PC-3 (cell line): Measurements from ENCODE around the gene USO1. TPM values are rescaled to one million over a fixed set of nuclear protein-coding genes. Genes with fewer than 3 reads are reported as not detected.
"Not testable (repeated sequence)": the region's sequence is repeated elsewhere in the genome, so short reads cannot be mapped to it uniquely, and the experiment has no call there.

ENCODE experiments used
- ATAC-seq: fragments of 200-7000 bp; cut with Tn5 transposase; 2 replicates; pipeline ENCODE4 v1.9.1; 2020; ENCODE audit warnings: mild to moderate bottlenecking, moderate library complexity
- BruUV-seq: library from RNA; stranded (reverse); fragments of 400-500 nt; replicated peaks from 2 replicates; lab custom pipeline; 2021; lab: Mats Ljungman, UMichigan
- CTCF ChIA-PET: fragments of 300-600 bp; sonication (Branson Sonifier 250); formaldehyde crosslinking; loops from one replicate; lab custom pipeline; 2022; ENCODE audit warnings: antibody characterized with exemption; lab: Charles Lee
- POLR2A ChIA-PET: fragments of 300-600 bp; sonication (Branson Sonifier 250); formaldehyde crosslinking; loops from one replicate; lab custom pipeline; 2022; ENCODE audit warnings: antibody characterized with exemption; ENCODE audit not compliant: unreplicated experiment; lab: Charles Lee
- DNase-seq: peaks from one replicate; pipeline ENCODE4 v3.0.0-alpha.2; 2015
- H2AFZ ChIP-seq: fragments of 300-600 bp; sonication (generic); 2 replicates; pipeline ENCODE4 v1.6.0; 2016; ENCODE audit warnings: antibody characterized with exemption, low read length
- H3F3A ChIP-seq: fragments of 300-600 bp; sonication (generic); one replicate; pipeline ENCODE4 v1.6.0; 2017; ENCODE audit warnings: antibody characterized with exemption, low read length, control low read depth, mild to moderate bottlenecking; ENCODE audit not compliant: unreplicated experiment
- H3K27ac ChIP-seq: fragments of 300-600 bp; sonication (generic); 2 replicates; pipeline ENCODE4 v1.5.1; 2016; ENCODE audit warnings: mild to moderate bottlenecking, low read length
- H3K27me3 ChIP-seq: fragments of 300-600 bp; sonication (generic); 2 replicates; pipeline ENCODE4 v1.6.1; 2016; ENCODE audit warnings: low read length, mixed read lengths
- H3K36me3 ChIP-seq: fragments of 300-600 bp; sonication (generic); 2 replicates; pipeline ENCODE4 v1.6.1; 2016; ENCODE audit warnings: low read depth, mixed run types, low read length, mixed read lengths
- H3K4me1 ChIP-seq: fragments of 300-600 bp; sonication (generic); 2 replicates; pipeline ENCODE4 v1.5.1; 2016; ENCODE audit warnings: low read length; ENCODE audit not compliant: insufficient read depth
- H3K4me2 ChIP-seq: fragments of 300-600 bp; sonication (generic); 2 replicates; pipeline ENCODE4 v1.6.0; 2016; ENCODE audit warnings: low read length
- H3K4me3 ChIP-seq: fragments of 300-600 bp; sonication (generic); 2 replicates; pipeline ENCODE4 v1.5.1; 2016; ENCODE audit warnings: mild to moderate bottlenecking, low read length, mixed read lengths
- H3K79me2 ChIP-seq: fragments of 300-600 bp; sonication (generic); 2 replicates; pipeline ENCODE4 v1.6.1; 2017; ENCODE audit warnings: low read length, mixed read lengths
- H3K9ac ChIP-seq: fragments of 300-600 bp; sonication (generic); 2 replicates; pipeline ENCODE4 v1.6.0; 2016; ENCODE audit warnings: mild to moderate bottlenecking, low read length
- H3K9me2 ChIP-seq: fragments of 300-600 bp; sonication (generic); replicated peaks from 2 replicates; pipeline ENCODE4 v1.6.1; 2016; ENCODE audit warnings: mixed run types, low read length, mixed read lengths
- H3K9me3 ChIP-seq: fragments of 300-600 bp; sonication (generic); 2 replicates; pipeline ENCODE4 v1.6.1; 2016; ENCODE audit warnings: low read length, mixed read lengths
- H4K20me1 ChIP-seq: fragments of 300-600 bp; sonication (generic); 2 replicates; pipeline ENCODE4 v1.6.1; 2016; ENCODE audit warnings: low read length, mixed read lengths
- EZH2 ChIP-seq: fragments of 300-600 bp; sonication (generic); IDR thresholded peaks from one replicate; pipeline ENCODE4 v1.6.1; 2017; ENCODE audit warnings: antibody characterized with exemption, mild to moderate bottlenecking, low read length; ENCODE audit not compliant: unreplicated experiment
- EZH2phosphoT487 ChIP-seq: fragments of 300-600 bp; sonication (generic); IDR thresholded peaks from 2 replicates; pipeline ENCODE4 v1.6.1; 2018; ENCODE audit warnings: mild to moderate bottlenecking, antibody characterized with exemption, low read length, borderline replicate concordance
- intact Hi-C: fragments of 100-400 bp; cut with micrococcal nuclease; formaldehyde crosslinking; loops from 2 replicates; pipeline ENCODE4 v1.9.0; 2023
- total RNA-seq: library from RNA; depleted of rRNA; stranded (reverse); fragments of >200 nt; gene quantifications from 2 replicates; pipeline ENCODE4 v1.2.3, GENCODE V29; 2014
- TF ChIP-seq, protein P1 (sequence below): fragments of 300-600 bp; sonication (generic); conservative IDR thresholded peaks from 2 replicates; pipeline ENCODE4 v1.5.1; 2017; ENCODE audit warnings: antibody characterized with exemption, low read depth, mild to moderate bottlenecking, low read length

The USO1 gene
- total RNA-seq, 1 experiment from 2014 or later, result 34.3 TPM

DNA sequence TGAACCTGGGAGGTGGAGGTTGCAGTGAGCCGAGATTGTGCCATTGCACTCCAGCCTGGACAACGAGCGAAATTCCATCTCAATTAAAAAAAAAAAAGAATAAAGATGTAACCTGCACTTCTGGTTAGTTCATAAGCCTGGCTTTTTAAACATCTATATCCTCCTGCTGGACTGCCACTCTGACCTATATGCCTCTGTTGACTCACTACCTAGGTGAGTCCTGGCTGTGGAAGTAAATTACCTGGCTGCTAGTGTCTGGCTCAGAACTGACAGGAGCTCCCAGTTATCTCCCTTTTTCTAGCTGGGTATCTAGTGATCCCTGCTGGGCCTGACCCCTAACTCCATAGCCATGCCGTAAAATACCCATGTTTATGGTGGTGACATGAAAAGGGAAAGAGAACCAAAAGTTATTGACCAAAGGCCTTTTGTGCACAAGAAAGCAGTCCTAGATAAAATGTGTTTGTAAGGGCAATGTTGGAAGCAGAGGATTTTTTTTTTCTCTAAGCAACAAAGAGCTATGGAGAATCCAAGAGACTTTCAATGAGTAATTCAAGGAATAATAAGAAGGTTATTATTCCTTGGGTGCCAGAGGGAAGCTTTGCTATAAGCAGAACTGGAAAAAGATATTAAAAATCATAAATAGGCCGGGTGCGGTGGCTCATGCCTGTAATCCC lies 40.8 kb upstream of the USO1 start:
- CTCF ChIA-PET, result no interaction called here

DNA sequence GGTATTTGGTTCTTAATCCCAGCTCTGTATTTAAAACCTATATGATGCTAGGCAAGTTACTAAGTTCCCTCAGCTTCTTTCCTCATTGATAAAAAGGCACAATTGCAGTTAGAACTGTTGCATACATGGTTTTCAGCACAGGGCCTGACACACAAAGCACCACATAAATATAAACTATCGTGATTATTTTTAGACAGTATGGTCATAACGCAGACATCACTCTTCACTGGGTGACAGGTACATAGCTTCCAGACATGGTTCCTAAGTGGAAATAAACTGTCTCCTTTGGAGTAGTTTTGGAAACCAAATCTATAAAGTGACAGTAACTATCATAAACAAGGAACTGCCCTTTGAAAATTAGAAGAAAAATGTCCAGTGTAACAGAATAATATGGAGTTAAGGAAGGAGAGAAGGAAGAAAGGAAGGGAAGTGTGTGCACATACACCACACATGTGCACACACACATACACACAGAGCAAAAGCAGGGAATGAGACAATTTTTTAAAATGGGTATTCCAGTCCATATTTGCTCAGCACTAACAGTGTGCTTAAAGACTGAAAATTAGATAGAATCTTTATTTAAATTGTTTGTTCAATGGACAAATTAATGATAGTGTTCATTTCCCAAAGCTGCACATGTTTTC lies 38.7 kb upstream of the USO1 start:
- BruUV-seq, result no TSS peak
- no peak overlapping the region for H3K4me2 ChIP-seq
- TF ChIP-seq EZH2phosphoT487 (no peak), EZH2 (no peak)
- TF ChIP-seq, protein P1, sequence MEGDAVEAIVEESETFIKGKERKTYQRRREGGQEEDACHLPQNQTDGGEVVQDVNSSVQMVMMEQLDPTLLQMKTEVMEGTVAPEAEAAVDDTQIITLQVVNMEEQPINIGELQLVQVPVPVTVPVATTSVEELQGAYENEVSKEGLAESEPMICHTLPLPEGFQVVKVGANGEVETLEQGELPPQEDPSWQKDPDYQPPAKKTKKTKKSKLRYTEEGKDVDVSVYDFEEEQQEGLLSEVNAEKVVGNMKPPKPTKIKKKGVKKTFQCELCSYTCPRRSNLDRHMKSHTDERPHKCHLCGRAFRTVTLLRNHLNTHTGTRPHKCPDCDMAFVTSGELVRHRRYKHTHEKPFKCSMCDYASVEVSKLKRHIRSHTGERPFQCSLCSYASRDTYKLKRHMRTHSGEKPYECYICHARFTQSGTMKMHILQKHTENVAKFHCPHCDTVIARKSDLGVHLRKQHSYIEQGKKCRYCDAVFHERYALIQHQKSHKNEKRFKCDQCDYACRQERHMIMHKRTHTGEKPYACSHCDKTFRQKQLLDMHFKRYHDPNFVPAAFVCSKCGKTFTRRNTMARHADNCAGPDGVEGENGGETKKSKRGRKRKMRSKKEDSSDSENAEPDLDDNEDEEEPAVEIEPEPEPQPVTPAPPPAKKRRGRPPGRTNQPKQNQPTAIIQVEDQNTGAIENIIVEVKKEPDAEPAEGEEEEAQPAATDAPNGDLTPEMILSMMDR, result no peak
- H3K36me3 ChIP-seq, result no peaks in the 10 kb centered on the region
- no peaks in the 10 kb centered on the region for H4K20me1 ChIP-seq
- no peaks in the 10 kb centered on the region for H3K27me3 ChIP-seq
- H3K9me3 ChIP-seq, result no peaks in the 10 kb centered on the region
- no peaks in the 10 kb centered on the region for H3K4me1 ChIP-seq
- no peaks in the 10 kb centered on the region for H3K9me2 ChIP-seq
- ChIA-PET POLR2A (no interaction called here), CTCF (no interaction called here)
- ATAC-seq (no peak), DNase-seq (no peak)
- H3K79me2 ChIP-seq, result no peaks in the 10 kb centered on the region
- no peaks in the 10 kb centered on the region for H3F3A ChIP-seq
- no peak overlapping the region for H3K27ac ChIP-seq
- intact Hi-C loops, result no loop called here
- H2AFZ ChIP-seq, result no peak overlapping the region
- H3K9ac ChIP-seq, result no peak overlapping the region
- no peak overlapping the region for H3K4me3 ChIP-seq

More for the DNA sequence above, 40.8 kb upstream of the USO1 start:
- H2AFZ ChIP-seq, result no peak overlapping the region
- no peaks in the 10 kb centered on the region for H3K36me3 ChIP-seq
- no peak for ATAC-seq
- H3F3A ChIP-seq, result no peaks in the 10 kb centered on the region
- no peak overlapping the region for H3K4me2 ChIP-seq
- H3K4me3 ChIP-seq, result no peak overlapping the region
- no peaks in the 10 kb centered on the region for H3K9me3 ChIP-seq
- BruUV-seq, result no TSS peak
- no peaks in the 10 kb centered on the region for H4K20me1 ChIP-seq
- DNase-seq, result no peak
- no peaks in the 10 kb centered on the region for H3K9me2 ChIP-seq
- no peaks in the 10 kb centered on the region for H3K4me1 ChIP-seq
- H3K9ac ChIP-seq, result no peak overlapping the region
- H3K27ac ChIP-seq, result no peak overlapping the region
- no peaks in the 10 kb centered on the region for H3K27me3 ChIP-seq
- TF ChIP-seq, protein P1, result no peak
- TF ChIP-seq EZH2, result no peak
- TF ChIP-seq EZH2phosphoT487, result no peak
- intact Hi-C loops, result no loop called here
- no peaks in the 10 kb centered on the region for H3K79me2 ChIP-seq
- POLR2A ChIA-PET, result no interaction called here

DNA sequence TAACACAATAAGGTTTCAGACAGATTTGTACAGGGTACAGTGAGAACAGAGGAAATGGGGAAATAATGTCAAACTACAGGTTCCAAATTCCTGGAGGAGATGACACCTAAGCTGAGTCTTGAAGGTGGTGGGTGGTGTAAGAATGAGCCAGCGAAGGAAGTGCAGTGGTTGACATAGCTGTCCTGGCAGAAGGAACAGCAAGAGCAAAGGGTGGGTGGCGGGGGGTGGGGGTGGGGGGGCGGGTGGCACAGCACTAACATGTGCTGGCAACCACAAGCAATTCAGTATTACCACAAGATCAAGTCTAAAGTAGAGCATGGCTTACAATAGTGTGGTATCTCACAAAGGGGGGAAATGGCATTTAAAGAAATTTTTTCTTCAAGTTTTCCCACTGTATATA lies 38.0 kb upstream of the USO1 start:
- H3K9me3 ChIP-seq, result no peaks in the 10 kb centered on the region
- no peaks in the 10 kb centered on the region for H3F3A ChIP-seq
- no peaks in the 10 kb centered on the region; the same call in 1 of the 2 replicates for H3K36me3 ChIP-seq
- H3K27me3 ChIP-seq, result no peaks in the 10 kb centered on the region
- H3K4me2 ChIP-seq, result no peak overlapping the region
- no peak overlapping the region for H3K27ac ChIP-seq
- ATAC-seq (no peak), DNase-seq (no peak)
- ChIA-PET CTCF (no interaction called here), POLR2A (no interaction called here)
- no peak for TF ChIP-seq EZH2
- TF ChIP-seq, protein P1, result no peak
- no peak for TF ChIP-seq EZH2phosphoT487
- H3K4me3 ChIP-seq, result no peak overlapping the region
- H3K79me2 ChIP-seq, result no peaks in the 10 kb centered on the region
- intact Hi-C loops, result no loop called here
- no peak overlapping the region for H3K9ac ChIP-seq
- no peaks in the 10 kb centered on the region for H4K20me1 ChIP-seq
- H3K4me1 ChIP-seq, result no peaks in the 10 kb centered on the region
- no TSS peak for BruUV-seq
- H3K9me2 ChIP-seq, result no peaks in the 10 kb centered on the region
- no peak overlapping the region for H2AFZ ChIP-seq

DNA sequence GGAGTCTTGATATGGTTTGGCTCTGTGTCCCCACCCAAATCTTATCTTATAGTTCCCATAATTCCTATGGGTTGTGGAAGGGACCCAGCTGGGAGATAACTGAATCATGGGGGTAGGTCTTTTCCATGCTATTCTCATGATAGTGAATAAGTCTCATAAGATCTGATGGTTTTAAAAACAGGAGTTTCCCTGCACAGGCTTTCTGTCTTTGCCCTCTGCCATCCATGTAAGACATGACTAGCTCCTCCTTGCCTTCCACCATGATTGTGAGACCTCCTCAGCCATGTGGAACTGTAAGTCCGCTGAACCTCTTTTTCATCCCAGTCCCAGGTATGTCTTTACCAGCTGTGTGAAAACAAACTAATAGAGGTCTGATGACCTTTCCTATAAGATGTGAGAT lies 37.3 kb upstream of the USO1 start:
- ATAC-seq, H3K4me3 ChIP-seq, H3K27ac ChIP-seq, H3K27me3 ChIP-seq, H3K4me1 ChIP-seq, H3K9me2 ChIP-seq, H3F3A ChIP-seq, POLR2A ChIA-PET, intact Hi-C loops, H3K9me3 ChIP-seq, BruUV-seq, H2AFZ ChIP-seq, H3K36me3 ChIP-seq, H3K4me2 ChIP-seq, DNase-seq, CTCF ChIA-PET, H3K9ac ChIP-seq, H3K79me2 ChIP-seq, H4K20me1 ChIP-seq: not testable (repeated sequence)
